ENCODE data around the gene RACK1.
"Not testable (repeated sequence)": the region's sequence is repeated elsewhere in the genome, so short reads cannot be mapped to it uniquely, and the experiment has no call there.

Gene RACK1
- total RNA-seq: 982 to 1,507 (median 1,315) reads per million in 4 donors

DNA sequence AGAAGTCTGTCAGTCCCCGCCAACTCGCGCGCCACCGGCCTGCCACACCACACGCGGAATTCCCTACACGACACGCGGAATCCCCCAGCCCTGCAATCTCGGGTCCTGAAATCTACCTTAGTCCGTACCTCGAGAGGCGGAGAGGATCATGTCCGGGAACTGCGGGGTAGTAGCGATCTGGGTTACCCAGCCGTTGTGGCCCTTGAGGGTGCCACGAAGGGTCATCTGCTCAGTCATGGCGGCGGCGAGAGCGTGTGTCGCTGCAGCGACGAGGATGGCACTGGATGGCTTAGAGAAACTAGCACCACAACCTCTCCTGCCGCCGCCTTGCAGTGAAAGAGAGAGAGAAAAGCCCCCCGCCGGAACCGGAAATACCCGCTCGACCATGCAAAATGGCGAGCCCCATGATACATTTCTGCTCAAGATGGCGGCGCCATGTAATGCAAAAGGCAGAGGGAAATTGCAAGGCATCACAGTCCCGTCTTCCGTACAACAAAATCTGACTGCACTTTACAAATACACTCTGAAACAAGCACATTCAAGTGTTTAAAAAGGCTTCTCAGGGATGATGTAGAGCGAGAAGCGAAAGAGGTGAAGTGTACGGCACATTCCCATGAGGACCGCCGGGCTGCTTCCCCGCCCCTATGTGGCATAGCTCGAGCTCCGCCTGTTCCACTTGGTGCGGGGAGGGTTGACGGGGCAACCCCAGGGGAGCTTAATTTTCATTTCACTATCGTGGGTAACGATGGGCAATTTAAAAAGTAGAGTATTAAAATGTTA, at the start of gene RACK1:
Gene RACK1, minus strand, starts transcription at position 343 of the 780 bp plus-strand sequence. Its CDS starts 106 bp downstream, at position 237.
- DNase-seq: peak; percentile 76 to 92 (median 87)

DNA sequence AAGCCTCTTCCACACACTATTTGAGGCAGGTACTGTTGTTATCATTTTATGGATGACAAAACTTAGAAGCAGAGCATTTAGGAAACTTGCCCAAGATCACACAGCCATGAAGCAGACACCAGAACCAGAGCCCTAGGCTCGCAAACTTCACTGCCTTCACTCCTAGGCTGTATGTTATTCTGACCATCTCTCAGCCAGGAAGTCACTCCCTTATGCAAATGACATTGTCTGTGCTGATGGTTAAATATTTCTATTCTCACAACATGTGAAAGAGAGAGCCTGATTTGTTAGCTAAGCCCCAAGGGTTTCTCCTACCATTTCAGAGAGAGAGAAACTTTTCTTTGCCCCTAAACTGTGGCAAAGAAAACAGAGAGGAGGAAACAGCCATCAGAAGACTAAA, 43.6 kb upstream of the RACK1 start:
- DNase-seq: not testable (repeated sequence)

DNA sequence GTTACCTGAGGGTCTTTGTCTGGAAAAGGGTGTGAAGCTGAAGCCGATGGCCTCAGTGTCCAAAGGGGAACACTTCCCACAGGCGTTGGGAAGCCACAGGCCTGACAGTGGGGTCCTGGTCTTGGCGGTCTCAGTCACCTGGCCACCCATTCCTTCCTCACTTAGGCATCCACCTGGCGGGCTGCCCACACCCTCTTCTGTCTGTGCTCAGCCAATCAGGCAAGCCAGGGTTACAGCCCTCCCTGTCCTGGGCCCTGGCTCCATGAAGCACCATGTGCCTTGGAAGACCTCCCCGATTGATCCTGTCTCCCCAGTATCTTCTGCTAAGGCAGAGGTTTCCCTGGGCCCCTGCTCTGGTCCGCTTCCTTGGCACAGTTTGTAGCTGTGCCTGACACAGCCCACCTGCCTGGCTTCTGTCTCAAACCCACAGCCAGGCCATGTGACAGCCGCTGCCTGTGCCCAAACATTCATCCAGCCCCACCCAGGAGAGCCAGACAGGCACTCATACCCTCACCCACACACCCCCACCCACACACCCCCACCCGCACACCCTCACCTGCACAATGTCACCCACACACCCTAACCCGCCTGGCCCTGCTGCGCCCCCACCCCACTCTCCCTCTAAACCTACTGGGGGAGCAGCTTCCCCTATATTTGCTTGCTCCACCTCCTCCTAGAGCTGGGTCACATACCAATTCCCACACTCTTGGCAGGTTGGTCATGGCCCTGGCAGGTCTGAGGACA, 42.4 kb upstream of the RACK1 start:
- not testable (repeated sequence) for DNase-seq

DNA sequence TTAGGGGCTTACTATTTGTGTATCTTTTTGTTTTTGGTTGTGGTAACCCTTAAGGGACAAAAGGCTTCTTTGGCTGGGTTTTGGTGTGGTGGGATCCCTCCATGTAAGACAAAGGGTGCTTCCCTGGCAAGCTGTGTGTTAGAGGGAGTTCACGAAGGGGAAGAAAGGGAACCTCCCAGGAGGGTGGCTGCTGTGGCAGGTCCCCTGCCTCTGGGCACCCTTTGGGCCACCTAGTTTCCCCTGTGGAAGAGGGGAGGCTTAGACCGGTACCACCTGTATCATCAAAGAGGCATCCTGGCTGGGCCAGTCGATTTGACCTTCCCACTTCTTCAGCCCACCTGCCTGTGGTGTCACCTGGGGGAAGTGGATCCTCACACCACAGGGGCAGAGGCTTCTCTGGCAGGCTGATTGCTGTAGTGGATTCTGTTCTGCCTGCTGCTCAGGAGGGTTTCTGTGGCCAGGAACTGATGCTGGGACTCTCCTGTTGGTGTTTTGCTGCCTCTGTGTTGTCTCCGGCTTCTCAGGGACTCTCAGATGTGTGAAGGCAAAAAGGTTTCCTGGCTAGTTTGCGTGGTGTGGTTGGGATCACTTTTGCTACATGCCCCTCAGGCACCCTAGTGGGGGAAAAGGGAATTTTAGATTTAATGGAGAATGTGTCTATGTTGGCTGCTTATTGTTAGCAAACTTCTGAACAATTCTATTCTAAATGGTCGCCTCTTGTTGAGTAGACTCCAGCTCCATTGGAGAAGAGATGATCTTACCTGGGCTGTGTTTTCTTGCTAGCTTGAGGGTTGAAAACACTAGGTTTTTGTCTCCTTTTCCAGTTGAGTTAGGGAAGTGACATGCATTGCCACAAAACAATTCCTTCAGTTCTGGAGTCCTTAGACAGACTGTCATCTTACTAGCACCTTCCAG, 40.4 kb upstream of the RACK1 start:
- DNase-seq: not testable (repeated sequence)

DNA sequence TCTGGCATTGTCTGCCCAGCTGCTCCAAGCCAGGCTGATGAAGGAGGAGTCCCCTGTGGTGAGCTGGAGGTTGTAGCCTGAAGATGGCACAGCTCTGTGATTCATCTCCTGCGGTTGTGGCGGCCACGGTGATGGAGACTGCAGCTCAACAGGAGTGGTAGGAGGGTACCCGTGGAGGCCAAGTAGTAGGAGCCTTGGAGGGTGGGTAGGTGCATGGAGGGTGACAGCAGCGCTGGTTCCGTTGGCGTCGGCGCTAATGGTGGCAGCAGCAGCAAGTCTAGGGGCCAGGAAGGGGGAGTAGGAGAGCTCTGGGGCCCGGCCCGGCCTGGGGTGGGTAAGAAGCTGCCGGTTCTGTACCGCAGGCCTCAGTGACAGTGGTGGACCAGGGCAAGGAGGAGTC, 39.6 kb upstream of the RACK1 start:
- no peak for DNase-seq

DNA sequence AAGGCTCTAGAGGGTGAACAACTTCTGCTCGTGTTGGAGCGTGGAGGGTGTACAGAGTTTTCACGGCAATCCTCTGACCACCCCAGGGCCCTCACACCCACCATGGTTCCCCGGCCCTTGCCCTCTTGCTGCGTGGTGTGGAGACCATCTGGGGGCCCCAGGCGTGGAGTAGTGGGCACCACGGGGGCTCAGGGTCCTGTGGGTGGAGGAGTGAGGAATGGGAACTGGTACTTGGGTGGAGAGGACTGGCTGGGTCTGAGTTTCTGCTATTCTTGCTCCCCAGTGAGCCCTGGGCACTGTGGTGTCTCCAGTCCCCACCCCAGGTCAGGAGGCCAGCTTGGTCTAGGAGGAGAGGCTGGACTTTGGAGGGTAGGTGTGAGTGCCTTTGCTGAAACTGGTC, 39.2 kb upstream of the RACK1 start:
- DNase-seq: no peak

DNA sequence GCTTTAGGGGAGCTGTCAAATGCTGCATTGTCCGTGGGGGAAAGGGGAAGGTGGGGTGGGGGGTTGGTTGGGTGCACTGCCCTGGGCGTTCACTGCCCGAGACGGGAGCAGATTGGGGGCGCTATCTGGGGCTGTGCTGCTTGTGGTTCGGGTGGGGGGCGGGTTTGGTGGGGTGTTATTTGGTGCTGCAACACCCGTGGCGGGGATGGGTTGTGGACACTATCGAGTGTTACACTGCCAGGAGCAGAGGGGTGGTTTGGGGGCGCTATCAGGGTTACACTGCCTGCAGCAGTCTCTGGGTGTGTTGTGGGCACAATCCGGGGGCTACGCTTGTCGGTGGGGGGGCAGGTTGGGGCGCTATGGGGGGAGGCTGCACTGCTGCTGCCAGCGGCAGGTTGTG, 38.7 kb upstream of the RACK1 start:
- not testable (repeated sequence) for DNase-seq

DNA sequence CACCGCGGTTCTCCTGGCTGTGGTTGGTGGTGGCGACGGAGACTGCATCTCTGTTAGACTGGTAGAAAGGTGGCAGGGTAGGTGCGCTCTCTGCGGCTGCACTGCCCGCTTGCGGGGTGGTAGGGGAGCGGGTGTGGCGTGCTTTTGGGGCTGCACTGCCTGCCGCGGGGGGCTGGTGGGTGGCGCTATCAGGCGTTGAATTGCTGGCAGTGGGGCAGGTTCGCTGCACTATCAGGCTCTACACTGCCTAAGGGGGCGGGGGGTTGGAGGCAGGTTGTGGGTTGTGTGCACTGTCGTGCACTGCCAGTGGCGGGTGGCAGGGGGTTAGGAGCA, 38.2 kb upstream of the RACK1 start:
- DNase-seq: no peak

DNA sequence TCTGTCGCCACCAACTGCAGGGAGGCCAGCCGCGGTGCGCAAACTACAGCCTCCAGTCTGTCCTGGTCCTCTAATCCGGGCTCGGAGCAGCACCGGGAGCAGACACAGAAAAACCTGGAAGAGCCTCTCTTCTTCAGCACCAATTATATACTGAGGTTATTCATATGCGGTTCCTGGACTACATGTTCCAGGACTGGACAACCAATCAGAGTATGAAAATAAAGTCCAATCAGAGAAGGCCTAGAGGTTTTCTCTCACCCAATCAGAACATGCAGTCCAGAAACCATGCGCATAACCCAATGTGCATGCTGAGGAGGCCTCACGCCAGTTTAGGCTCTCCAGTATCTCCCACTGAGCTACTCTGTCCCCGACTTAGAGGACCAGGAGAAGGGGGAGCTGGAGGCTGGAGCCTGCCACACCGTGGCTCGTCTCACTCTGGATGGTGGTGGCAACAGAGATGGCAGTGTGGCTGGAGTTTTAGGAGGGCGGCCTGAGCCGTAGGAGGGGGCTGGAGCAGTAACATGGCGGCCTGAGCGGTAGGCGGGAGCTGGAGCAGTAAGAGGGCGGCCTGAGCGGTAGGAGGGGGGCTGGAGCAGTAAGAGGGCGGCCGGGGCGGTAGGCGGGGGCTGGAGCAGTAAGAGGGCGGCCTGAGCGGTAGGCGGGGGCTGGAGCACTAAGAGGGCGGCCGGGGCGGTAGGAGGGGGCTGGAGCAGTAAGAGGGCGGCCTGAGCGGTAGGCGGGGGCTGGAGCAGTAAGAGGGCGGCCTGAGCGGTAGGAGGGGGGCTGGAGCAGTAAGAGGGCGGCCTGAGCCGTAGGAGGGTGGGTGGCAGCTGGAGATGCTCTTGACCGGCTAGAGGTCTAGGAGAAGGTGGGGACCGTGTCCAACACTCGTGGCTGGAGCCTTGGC, 37.6 kb upstream of the RACK1 start:
- no peak for DNase-seq

DNA sequence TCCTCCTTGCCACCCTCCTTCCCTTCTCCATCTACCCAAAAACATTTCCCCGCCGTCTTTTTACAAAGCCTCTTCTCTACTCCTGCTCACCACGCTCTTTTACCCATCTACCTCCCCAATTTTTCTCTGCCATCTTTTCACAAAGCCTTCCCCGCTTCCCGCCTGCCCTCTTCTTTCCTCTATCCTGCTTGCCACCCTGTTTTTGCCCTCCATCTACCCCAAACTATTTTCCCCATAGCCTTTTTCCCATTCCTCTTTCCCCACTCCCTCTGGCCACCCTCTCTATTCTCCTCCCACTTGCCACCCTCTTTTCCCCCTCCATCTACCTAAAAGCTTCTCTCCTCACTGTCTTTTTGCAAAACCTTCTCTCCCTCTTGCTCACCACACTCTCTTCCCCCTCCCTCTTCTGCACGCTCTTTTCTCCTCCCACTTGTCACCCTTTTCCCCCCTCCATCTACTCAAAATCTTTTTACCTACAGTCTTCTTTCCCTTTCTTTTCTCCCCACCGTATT, 36.6 kb upstream of the RACK1 start:
- DNase-seq: no peak

DNA sequence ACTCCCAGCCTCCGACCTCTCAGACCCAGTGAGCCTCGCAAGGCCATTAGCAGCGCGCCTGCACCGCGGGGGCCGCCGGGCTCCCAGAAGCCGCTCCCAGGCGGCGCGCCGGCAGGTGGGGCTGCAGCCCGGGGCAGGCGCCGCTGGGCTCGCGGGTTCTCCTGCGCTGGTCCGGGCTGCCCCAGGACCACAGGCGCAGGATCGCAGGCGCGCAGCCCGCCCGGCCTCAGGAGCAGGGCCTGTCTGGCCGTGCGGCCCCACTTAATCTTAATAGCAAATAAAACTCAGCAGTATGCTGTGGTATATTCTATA, 29.7 kb upstream of the RACK1 start:
- not testable (repeated sequence) for DNase-seq

DNA sequence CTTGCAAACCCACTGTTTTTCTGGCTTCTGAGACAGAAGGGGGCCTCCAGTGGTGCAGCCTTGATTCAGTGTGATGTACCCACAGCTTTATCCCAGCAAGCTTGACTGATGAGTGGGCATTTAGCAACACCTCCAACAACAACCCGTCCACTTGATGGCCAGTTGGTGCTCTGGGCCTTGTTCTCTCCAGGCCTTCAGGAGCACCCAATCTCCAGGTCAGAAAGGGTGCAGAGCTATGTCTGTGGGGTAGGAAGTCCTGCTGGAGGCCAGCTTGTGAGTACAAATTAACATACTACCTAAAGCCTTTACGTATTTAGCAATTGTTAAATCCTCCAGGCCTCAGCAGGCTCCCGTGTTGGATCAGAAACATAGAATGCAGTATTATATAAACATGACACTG, 27.4 kb upstream of the RACK1 start:
- no peak for DNase-seq

DNA sequence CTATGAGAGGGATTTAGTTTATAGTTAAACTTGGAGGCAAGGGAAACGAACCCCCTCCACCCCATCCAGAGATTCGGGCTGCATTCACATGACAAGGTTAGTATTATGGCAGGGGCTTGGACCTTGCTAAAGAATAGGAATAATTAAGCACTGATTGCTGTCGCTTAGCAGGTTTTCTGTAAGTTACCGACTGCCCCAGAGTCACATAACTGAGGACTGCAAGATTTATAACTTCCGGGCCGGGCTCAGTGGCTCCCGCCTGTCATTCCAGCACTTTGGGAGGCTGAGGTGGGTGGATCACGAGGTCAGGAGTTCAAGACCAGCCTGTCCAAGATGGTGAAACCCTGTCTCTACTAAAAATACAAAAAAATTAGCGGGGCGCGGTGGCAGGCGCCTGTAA, 24.2 kb upstream of the RACK1 start:
- not testable (repeated sequence) for DNase-seq

DNA sequence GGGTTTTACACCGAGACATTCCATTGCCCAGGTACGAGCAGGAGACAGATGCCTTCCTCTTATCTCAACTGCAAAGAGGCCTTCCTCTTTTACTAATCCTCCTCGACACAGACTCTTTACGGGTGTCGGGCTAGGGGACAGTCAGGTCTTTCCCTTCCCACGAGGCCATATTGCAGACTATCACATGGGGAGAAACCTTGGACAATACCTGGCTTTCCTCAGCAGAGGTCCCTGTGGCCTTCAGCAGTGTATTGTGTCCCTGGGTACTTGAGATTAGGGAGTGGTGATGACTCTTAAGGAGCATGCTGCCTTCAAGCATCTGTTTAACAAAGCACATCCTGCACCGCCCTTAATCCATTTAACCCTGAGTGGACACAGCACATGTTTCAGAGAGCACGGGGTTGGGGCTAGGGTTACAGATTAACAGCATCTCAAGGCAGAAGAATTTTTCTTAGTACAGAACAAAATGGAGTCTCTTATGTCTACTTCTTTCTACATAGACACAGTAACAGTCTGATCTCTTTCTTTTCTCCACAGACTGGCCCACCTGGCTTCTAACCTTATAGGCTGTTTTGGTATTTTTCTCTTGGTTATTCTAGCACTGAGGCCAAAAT, 23.7 kb upstream of the RACK1 start:
- not testable (repeated sequence) for DNase-seq

DNA sequence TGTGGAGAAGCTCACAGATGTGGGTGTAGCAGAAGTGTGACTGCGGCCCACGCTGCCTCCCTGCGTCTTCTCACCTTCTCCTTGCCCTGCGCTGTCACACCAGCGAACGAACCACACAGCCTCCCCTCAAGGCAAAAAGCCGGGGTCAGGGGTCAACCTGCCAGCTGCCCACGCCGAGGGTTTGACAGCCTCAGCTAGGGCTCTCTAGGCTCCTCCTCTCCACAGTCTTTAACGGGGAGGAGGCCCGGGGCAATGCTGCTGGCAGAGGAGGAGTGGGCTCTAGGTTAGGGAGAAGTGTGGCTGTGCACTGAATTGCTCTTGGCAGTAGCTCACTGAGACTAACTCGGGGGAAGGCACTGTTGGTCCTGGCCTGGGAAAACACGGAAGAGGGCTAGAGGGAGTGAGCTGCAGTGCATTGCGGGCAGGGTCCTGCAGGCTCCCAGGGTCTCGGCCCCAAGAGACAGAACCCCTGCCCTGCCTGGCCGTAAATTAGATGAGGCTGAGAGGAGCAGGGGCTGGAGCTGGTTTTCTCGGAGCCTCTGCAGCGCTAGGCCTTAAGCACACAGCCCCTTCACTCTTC, 21.5 kb upstream of the RACK1 start:
- no peak for DNase-seq

DNA sequence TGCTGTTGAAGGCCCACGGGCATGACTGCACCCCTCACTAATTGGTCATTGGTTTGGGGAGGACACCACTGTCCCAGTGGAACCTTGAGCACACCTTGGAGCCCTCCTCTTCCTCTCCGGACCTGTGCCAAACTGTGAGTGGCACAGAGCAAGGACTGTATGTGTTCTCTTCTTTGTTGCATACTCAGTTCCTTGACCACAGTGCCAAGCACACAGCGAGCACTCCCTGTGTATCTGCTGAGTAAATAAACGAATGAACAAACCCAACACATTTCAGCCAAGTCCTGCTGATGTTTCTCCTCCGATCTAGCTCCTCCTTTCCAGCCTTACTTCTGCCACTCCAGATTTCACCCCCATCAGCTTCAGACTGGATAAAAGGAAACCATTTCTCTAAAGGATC, 19.9 kb upstream of the RACK1 start:
- DNase-seq: no peak

DNA sequence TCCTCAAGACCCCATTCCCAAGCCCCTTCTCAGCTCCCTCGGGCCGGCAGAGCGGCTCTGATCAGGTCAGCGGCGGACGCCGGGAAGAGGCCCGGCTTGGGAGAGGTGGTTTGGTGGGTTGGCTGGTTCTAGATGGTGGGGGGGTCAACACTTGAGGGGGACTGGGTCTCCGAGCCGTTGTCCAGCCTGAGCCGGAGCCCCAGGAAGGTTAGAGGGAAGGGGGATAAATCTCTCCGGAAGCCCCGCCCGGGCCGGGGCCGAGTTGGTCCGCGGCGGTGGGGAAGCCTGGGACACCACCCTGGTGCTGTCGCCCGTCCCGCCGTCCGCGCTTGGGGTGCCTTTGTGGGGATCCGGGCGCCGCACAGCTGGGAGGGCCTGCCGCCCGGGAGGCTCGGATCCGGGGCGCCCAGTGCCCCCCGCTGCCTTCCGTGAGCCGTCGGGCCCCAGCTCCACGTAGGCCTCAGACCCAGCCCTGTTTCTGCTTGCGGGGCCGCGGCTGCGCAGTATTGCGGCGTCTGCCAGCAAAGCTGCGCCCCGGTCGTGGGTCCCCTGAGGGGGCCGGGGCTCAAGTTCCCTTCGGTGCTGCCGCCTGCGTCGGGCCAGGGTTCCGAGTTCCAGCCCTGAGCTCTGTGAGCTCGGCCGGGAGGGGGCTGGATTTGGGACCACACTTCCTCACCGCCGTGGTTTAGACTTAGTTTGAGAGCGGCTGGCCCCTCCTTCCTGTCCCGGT, 17.8 kb upstream of the RACK1 start:
- peak; percentile 64 to 81 (median 73) for DNase-seq

DNA sequence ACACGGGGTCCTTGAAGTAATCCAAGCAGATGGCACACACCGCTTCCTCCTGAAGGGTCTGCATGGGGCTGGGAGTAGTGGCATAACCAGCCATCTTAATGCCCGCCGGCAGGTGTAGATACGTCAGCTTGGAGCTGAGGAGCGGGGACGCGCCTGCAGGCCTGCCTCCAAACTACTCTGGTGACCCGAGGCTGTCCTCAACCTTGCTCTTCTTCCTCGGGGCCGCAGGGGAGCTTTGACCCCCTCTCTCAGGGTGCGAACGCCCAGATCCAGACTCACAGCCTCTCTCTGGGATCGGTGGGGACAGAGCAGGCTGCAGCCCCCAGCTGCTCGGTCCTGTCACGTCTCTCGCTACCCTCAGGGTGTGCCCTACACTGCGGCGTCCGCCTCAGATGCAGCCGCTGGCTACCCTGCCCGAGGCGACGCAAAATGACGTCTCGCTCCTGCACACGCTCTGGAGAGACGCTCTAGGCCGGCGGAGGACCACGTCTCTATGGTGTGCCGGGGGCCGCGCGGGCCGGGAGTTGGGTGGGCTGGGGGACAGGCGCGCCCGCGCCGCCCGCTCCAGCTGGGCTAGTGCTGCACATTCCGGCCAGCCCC, 17.1 kb upstream of the RACK1 start, which contains the start of gene TRIM52:
Gene TRIM52, minus strand, starts transcription at position 424 of the 600 bp plus-strand sequence. Its CDS starts 330 bp downstream, at position 94.
- DNase-seq: peak; percentile 79 to 95 (median 85)

DNA sequence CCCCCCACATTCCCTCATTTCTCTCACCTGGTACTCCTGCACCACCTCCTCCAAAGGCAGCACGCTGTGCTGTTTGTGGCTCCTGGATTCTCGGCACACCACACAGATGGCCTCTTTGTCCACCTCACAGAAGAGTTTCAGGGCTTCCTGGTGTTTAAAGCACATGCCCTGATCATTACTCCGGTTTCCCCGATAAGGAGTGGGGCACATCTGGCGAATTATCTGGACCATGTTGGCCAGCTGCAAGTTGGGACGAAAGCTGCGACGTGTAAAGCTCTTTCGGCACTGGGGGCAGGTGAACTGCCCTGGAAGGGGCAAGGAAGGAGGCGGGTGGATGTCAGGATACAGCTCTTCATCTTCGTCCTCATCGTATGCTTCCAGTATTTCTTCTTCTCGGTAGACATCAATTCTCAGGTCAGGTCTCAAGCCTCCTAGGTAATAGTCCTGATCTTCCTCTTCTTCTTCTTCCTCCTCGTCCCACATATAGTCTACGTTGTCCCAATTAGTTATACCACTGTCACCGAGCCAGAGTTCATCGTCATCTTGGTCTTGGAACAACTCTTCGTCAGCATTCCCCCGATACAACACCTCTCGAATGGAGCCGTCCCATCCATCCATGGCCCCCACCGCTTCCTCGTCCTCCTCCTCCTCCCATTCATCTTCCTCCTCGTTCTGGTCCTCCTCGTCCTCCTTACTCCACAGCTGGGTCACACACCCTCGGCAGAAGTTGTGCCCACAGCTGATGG, 16.4 kb upstream of the RACK1 start:
- DNase-seq: no peak
